K562 (cell line): ENCODE results near the gene ZNF177. TPM values are rescaled to one million over a fixed set of nuclear protein-coding genes. Genes with fewer than 3 reads are reported as not detected.

Source experiments
- ASH1L ChIP-seq: fragments of 450-650 bp; IDR thresholded peaks from 2 replicates; pipeline ENCODE4 v1.6.1; 2018; ENCODE audit warnings: borderline replicate concordance, mild to moderate bottlenecking, low read depth; ENCODE audit not compliant: partially characterized antibody
- CC2D1A ChIP-seq: fragments of 450-650 bp; IDR thresholded peaks from 2 replicates; pipeline ENCODE4 v1.6.1; 2017; ENCODE audit warnings: mild to moderate bottlenecking
- HNRNPLL ChIP-seq: fragments of 200-400 bp; formaldehyde crosslinking; IDR thresholded peaks from 2 replicates; pipeline ENCODE4 v1.6.1; 2017; ENCODE audit warnings: low read length, low read depth, mild to moderate bottlenecking; ENCODE audit not compliant: poor library complexity, severe bottlenecking
- HSF4 ChIP-seq: fragments of 250-450 bp; sonication (Bioruptor Pico); IDR thresholded peaks from 2 replicates; pipeline ENCODE4 v2.1.2; 2022; ENCODE audit warnings: mild to moderate bottlenecking, moderate library complexity, borderline replicate concordance
- MECOM ChIP-seq: fragments of 250-450 bp; sonication (Bioruptor Pico); IDR thresholded peaks from 2 replicates; pipeline ENCODE4 v1.8.0; 2022; ENCODE audit warnings: inconsistent platforms
- MGA ChIP-seq: fragments of 450-650 bp; IDR thresholded peaks from 2 replicates; pipeline ENCODE4 v1.6.1; 2016; ENCODE audit warnings: mild to moderate bottlenecking, moderate library complexity
- NFYB ChIP-seq: IDR thresholded peaks from 2 replicates; pipeline ENCODE4 v1.6.1; 2011; ENCODE audit warnings: mild to moderate bottlenecking, moderate library complexity; ENCODE audit not compliant: insufficient read length; ENCODE audit errors: extremely low read depth
- NR2C1 ChIP-seq, 2 experiments: fragments of 450-650 bp; IDR thresholded peaks; 2 replicates each; pipeline ENCODE4 v1.6.1; 2017; ENCODE audit warnings: mild to moderate bottlenecking in 2 of 2, antibody characterized with exemption in 1 of 2, inconsistent platforms in 1 of 2, missing compliant biosample characterization in 1 of 2, missing genetic modification characterization in 1 of 2
- SMARCA4 ChIP-seq: fragments of 450-650 bp; IDR thresholded peaks from 2 replicates; pipeline ENCODE4 v1.6.1; 2016
- SMC3 ChIP-seq: conservative IDR thresholded peaks from 2 replicates; pipeline ENCODE4 v1.6.1; 2011; ENCODE audit warnings: low read depth, low read length, improper control_type of control experiment; ENCODE audit not compliant: insufficient read depth
- ZKSCAN8 ChIP-seq: fragments of 200-800 bp; sonication (Bioruptor generic); IDR thresholded peaks from 2 replicates; pipeline ENCODE4 v1.6.1; 2016; ENCODE audit warnings: missing genetic modification characterization, missing compliant biosample characterization
- ZNF121 ChIP-seq: sonication (generic); formaldehyde crosslinking; conservative IDR thresholded peaks from 2 replicates; pipeline ENCODE4 v1.8.0; 2022; ENCODE audit warnings: missing genetic modification reagents
- ZSCAN32 ChIP-seq: fragments of 450-650 bp; formaldehyde crosslinking; IDR thresholded peaks from 2 replicates; pipeline ENCODE4 v1.4.0; 2020; ENCODE audit warnings: mild to moderate bottlenecking, moderate library complexity
- polyA plus RNA-seq, 8 experiments: library from polyadenylated mRNA; depleted of rRNA in 4 of 8; stranded (reverse) in 5 of 8; unstranded in 3 of 8; fragments of >200 nt; fragmentation: Nextera tagmentation in 2 of 8; fragmentation: Illumina TruSeq in 1 of 8; extraction: Ambion mirVana in 2 of 8; extraction: Trizol in 1 of 8; gene quantifications; 2 replicates each; pipeline versions ENCODE4 v1.2.1 to v1.2.3, GENCODE V29; 2011 to 2014; ENCODE audit warnings: inconsistent platforms in 1 of 8, missing spikeins in 1 of 8
- total RNA-seq, 7 experiments: library from RNA; depleted of rRNA in 6 of 7; stranded (reverse); fragments of >200 nt in 6 of 7; fragmentation: Illumina TruSeq in 2 of 7; extraction: Trizol in 2 of 7; gene quantifications; 2 replicates each; pipeline versions ENCODE4 v1.2.1 to v1.2.3, GENCODE V29; 2011 to 2021; ENCODE audit warnings: low replicate concordance in 1 of 7

ZNF177 gene
- total and polyA plus RNA-seq, 9 of the 15 experiments (the other 6 are each of a cell fraction or from before 2014, with no cell fraction given): 0.25 to 1.8 (median 1.1) TPM

GRCh38 chr19:9323557-9323918 is 39.3 kb upstream of the ZNF177 start (continued):
- TF ChIP-seq MGA (peak; percentile 70), SMC3 (0 out of 2 replicates have a peak, but pooled peaks have one; percentile 4), NR2C1 (IDR thresholded peaks at IDR 0.05) (peak; percentile 62), NR2C1 (tag; IDR thresholded peaks at IDR 0.05) (0 out of 2 replicates have a peak, but pooled peaks have one; percentile 41), NFYB (peak; percentile 60), ASH1L (peak; percentile 33), ZKSCAN8 (CRISPR knock-in tag) (peak; percentile 51; the same call in 1 of the 2 replicates), SMARCA4 (no peak), ZSCAN32 (no peak), HSF4 (CRISPR knock-in tag) (no peak), MECOM (CRISPR knock-in tag) (no peak), CC2D1A (peak; percentile 49), HNRNPLL (no peak), ZNF121 (CRISPR knock-in tag) (no peak)
